ENCODE data around the gene ZBED1. TPM values are rescaled to one million over a fixed set of nuclear protein-coding genes. Genes with fewer than 3 reads are reported as not detected.
"Not testable (repeated sequence)": the region's sequence is repeated elsewhere in the genome, so short reads cannot be mapped to it uniquely, and the experiment has no call there.

ZBED1 gene
- total RNA-seq, 1 donor from 2014 or later, result 21.5 TPM

- no peak for DNase-seq (ENCODE audit: low spot score)
These were observed 2.6 kb downstream of the ZBED1 start for GRCh38 chrX:2497961-2498780.

GRCh38 chrX:2495595-2495994 is 5.2 kb downstream of the ZBED1 start:
- no peak for DNase-seq (ENCODE audit: low spot score)

GRCh38 chrX:2492531-2493218 is 8.1 kb downstream of the ZBED1 start:
- no peak for DNase-seq (ENCODE audit: low spot score)

- no peak for DNase-seq (ENCODE audit: low spot score)
These were observed 10.1 kb downstream of the ZBED1 start for GRCh38 chrX:2490634-2491033.

GRCh38 chrX:2489446-2490445 is 11.0 kb downstream of the ZBED1 start:
- DNase-seq (ENCODE audit: low spot score), result no peak

GRCh38 chrX:2488621-2489285 is 12.0 kb downstream of the ZBED1 start:
- DNase-seq (ENCODE audit: low spot score), result no peak

GRCh38 chrX:2487366-2487765 is 13.4 kb downstream of the ZBED1 start:
- no peak for DNase-seq (ENCODE audit: low spot score)

GRCh38 chrX:2486476-2487133 is 14.2 kb downstream of the ZBED1 start:
- no peak for DNase-seq (ENCODE audit: low spot score)

- DNase-seq (ENCODE audit: low spot score), result no peak
These were observed 14.9 kb downstream of the ZBED1 start for GRCh38 chrX:2485789-2486345.

GRCh38 chrX:2484721-2485648 is 15.8 kb downstream of the ZBED1 start:
- DNase-seq (ENCODE audit: low spot score), result no peak

- no peak for DNase-seq (ENCODE audit: low spot score)
These were observed 16.5 kb downstream of the ZBED1 start for GRCh38 chrX:2484256-2484655.

- DNase-seq (ENCODE audit: low spot score), result no peak
These were observed 17.2 kb downstream of the ZBED1 start for GRCh38 chrX:2483398-2484060.

GRCh38 chrX:2481597-2481996 is 19.2 kb downstream of the ZBED1 start:
- DNase-seq (ENCODE audit: low spot score), result not testable (repeated sequence)

GRCh38 chrX:2479982-2480381 is 20.8 kb downstream of the ZBED1 start:
- DNase-seq (ENCODE audit: low spot score), result not testable (repeated sequence)

GRCh38 chrX:2479420-2479780 is 21.4 kb downstream of the ZBED1 start:
- no peak for DNase-seq (ENCODE audit: low spot score)

GRCh38 chrX:2478546-2479419 is 22.0 kb downstream of the ZBED1 start:
- no peak for DNase-seq (ENCODE audit: low spot score)

GRCh38 chrX:2477313-2477712 is 23.5 kb downstream of the ZBED1 start:
- not testable (repeated sequence) for DNase-seq (ENCODE audit: low spot score)
